Aorta (tissue), 5 donors: Measurements from ENCODE around the gene BST2. TPM values are rescaled to one million over a fixed set of nuclear protein-coding genes. Genes with fewer than 3 reads are reported as not detected.

Source experiments
- ATAC-seq: fragments of 200-7000 bp; cut with Tn5 transposase; one replicate; pipeline ENCODE4 v1.9.1; 2022; ENCODE audit warnings: moderate library complexity; ENCODE audit not compliant: low FRiP score
- DNase-seq, 2 donors: peaks; one replicate each; pipeline ENCODE4 v3.0.0-alpha.2; 2020
- H3K27ac ChIP-seq, 2 donors: one replicate each; pipeline ENCODE4 v1.5.1; 2013; ENCODE audit warnings: low read length in 2 of 2, mild to moderate bottlenecking in 2 of 2, moderate library complexity in 2 of 2, control low read depth in 1 of 2, inconsistent platforms in 1 of 2, low read depth in 1 of 2
- H3K27me3 ChIP-seq, 2 donors: one replicate each; pipeline ENCODE4 v1.6.1; 2013; ENCODE audit warnings: control low read depth in 1 of 2, low read length in 1 of 2, mild to moderate bottlenecking in 1 of 2, moderate library complexity in 1 of 2; ENCODE audit not compliant: insufficient read depth in 2 of 2, control insufficient read depth in 1 of 2
- H3K36me3 ChIP-seq, 2 donors: one replicate each; pipeline ENCODE4 v1.6.1; 2013; ENCODE audit warnings: control low read depth in 1 of 2, low read length in 1 of 2, mild to moderate bottlenecking in 1 of 2; ENCODE audit not compliant: insufficient read depth in 2 of 2, control insufficient read depth in 1 of 2
- H3K4me1 ChIP-seq, 2 donors: one replicate each; pipeline ENCODE4 v1.6.1; 2013; ENCODE audit warnings: low read length in 2 of 2, control low read depth in 1 of 2, mild to moderate bottlenecking in 1 of 2, moderate library complexity in 1 of 2; ENCODE audit not compliant: insufficient read depth in 2 of 2, control insufficient read depth in 1 of 2
- H3K4me3 ChIP-seq, 2 donors: one replicate each; pipeline ENCODE4 v1.5.1; 2013; ENCODE audit warnings: low read length in 2 of 2, control low read depth in 1 of 2, mild to moderate bottlenecking in 1 of 2
- H3K9me3 ChIP-seq: one replicate; pipeline ENCODE4 v1.6.1; 2013; ENCODE audit warnings: mild to moderate bottlenecking, low read length; ENCODE audit not compliant: control insufficient read depth
- WGBS, 2 donors: extraction: QIAGEN DNeasy Blood & Tissue Kit; methylation state at CpG; one replicate each; pipeline ENCODE4 v1.1.7; 2013; 5-methylcytosine and 5-hydroxymethylcytosine counted together
- intact Hi-C, 2 donors: fragments of 100-400 bp; cut with DNase I; formaldehyde crosslinking; loops; one replicate each; pipeline versions ENCODE4 v1.14.2 to v1.15.0; 2022
- polyA plus RNA-seq, 2 donors: library from polyadenylated mRNA; stranded (reverse); fragments of 200-250 nt; gene quantifications; one replicate each; pipeline ENCODE4 v1.2.3, GENCODE V29; 2013
- total RNA-seq, 2 donors: library from RNA; stranded (reverse); fragmentation: NEBNext Ultra II Directional; extraction: Animal tissue kit (Norgen Biotek cat#: 25700); gene quantifications; one replicate each; pipeline ENCODE4 v1.2.1, GENCODE V29; 2021
- donor health status: healthy with polysubstance abuse.
- donor health status: Bipolar disorder and iron deficiency.
- donor health status: DM: no; HTN: no; CAD: no.
- donor health status: DM: no; HTN: no; CAD: no.
- donor health status: DM: yes; HTN: yes; CAD: no.

BST2 gene
- total and polyA plus RNA-seq, 4 donors = 72.0 to 171 (median 115) TPM

DNA sequence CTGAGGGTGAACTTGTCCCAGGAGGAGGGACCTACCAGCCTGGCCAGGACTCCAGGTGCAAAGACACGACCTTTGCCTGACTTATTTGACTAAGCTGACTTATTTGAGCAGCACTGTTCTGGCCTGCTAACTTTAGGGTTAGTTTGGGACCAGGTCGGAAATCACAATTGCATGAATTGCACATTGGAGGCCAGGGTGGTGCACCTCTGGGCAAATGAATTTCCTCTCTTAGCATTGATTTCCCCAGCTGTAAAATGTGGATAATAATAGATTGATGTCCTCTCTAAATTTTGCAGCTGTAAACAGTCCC lies 1.4 kb upstream of the BST2 start:
- H3K36me3 ChIP-seq = no peaks in the 10 kb centered on the region
- 61 to 68% methylated on average over 2 of the region's 2 CpGs for WGBS, 2 donors
- no peaks in the 10 kb centered on the region for H3K4me1 ChIP-seq
- intact Hi-C loops = no loop called here
- ATAC-seq (no peak), DNase-seq (no peak)
- H3K27me3 ChIP-seq = no peaks in the 10 kb centered on the region
- H3K4me3 ChIP-seq = no peak overlapping the region
- H3K9me3 ChIP-seq = no peaks in the 10 kb centered on the region
- no peak overlapping the region for H3K27ac ChIP-seq

DNA sequence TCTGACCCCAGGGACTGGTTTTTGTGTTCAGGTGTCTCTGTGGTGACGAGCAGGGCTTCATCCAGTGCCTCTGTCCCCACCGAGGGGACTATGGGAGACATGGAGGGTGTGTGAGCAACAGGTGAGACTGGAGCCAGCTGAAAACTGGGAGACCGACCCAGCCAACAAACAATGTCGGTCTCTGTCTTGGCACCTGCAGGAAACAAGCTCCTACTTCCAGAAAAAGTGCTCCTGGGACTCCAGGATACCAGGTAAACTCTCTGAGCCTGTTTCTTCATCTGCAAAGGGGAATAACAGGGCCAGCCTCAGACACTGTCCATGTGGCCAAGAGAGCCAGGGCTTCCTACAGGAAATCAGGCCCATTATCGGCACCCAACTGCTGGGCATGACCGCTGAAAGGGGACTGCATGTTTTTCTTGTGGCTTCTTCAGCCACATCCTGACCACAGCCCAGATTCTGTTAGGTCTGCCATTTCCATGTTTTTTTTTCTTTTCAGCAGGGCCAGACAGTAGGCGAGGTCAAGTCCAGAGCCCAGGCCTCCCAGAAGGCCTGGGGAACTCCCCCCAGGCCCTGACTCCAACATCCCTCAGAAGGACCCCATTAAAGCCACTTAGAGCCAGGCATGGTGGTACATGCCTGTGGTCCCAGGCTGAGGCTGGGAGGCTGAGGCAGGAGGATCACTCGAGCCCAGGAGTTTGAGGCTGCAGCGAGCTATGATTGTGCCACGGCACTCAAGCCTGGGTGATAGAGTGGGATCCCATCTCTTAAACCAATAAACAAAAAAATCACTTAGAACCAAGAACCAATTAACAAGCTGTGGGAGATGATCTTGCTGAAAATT lies 836 bp upstream of the BST2 start:
- WGBS, 2 donors = 78 to 79% methylated on average over 10 of the region's 10 CpGs
- no peaks in the 10 kb centered on the region for H3K9me3 ChIP-seq
- H3K4me3 ChIP-seq = no peak overlapping the region
- H3K27ac ChIP-seq = no peak overlapping the region
- intact Hi-C loops = no loop called here
- H3K4me1 ChIP-seq = no peaks in the 10 kb centered on the region
- no peaks in the 10 kb centered on the region for H3K36me3 ChIP-seq
- H3K27me3 ChIP-seq = no peaks in the 10 kb centered on the region
- no peak for DNase-seq
- peak; percentile 11 for ATAC-seq

DNA sequence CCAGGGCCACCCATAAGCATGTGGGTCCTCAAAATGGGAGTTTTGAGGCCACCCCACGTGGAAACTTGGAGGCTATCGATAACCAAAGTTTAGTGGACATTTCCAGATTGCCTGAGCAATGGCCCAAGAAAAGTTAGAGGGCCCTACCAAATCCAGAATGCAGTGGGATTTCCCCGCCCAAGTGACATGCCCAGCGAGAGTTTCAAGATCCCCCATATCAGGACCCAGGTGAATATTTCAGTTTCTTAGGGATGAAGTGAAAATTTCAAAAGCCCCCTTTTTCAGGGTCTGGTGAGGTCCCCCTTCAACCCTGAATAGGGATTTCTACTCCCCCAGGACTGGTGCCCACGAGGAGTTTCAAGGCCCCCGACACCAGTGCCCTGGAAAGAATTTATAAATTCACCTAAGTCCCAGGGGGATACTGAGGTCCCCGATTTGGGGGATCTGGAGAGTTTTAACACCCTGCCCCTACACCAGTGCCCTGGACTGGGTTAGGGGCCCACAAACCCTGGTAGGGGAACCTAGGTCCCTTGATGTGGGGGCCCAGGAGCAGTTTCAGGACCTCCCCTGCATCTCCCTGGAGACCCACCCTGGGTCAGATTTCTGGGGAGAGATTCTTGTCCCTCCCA lies 695 bp downstream of the BST2 start:
- intact Hi-C loops = no loop called here
- DNase-seq = no peak
- H3K27me3 ChIP-seq = no peaks in the 10 kb centered on the region
- WGBS, 2 donors = 87 to 88% methylated on average over 7 of the region's 7 CpGs
- H3K4me1 ChIP-seq = no peaks in the 10 kb centered on the region
- no peaks in the 10 kb centered on the region for H3K9me3 ChIP-seq
- no peak overlapping the region for H3K4me3 ChIP-seq
- no peak overlapping the region for H3K27ac ChIP-seq
- no peaks in the 10 kb centered on the region for H3K36me3 ChIP-seq
- ATAC-seq = no peak

DNA sequence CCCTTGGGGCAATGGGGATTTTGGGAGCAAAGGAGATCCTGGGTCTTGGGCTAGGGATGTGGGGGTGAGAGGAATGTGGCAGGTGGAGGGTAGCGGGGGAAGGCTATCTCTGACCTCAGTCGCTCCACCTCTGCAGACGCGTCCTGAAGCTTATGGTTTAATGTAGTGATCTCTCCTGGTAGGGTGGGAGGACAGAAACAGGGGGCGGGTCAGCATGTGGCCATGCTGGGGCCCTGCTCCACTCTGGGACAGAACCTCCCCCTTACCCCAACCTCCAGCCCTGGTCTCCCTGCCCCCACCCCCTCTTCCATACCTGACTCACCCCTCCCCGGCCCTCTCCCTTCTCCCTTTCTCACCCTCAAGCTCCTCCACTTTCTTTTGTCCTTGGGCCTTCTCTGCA lies 1.4 kb downstream of the BST2 start:
- Histone ChIP-seq H3K4me1 (no peaks in the 10 kb centered on the region), H3K27ac (no peak overlapping the region), H3K4me3 (no peak overlapping the region), H3K9me3 (no peaks in the 10 kb centered on the region), H3K36me3 (no peaks in the 10 kb centered on the region), H3K27me3 (no peaks in the 10 kb centered on the region)
- WGBS, 2 donors = 89 to 90% methylated on average over 6 of the region's 6 CpGs
- intact Hi-C loops = no loop called here
- DNase-seq (no peak), ATAC-seq (no peak)

GRCh38 chr19:17402982-17403855 lies 2.2 kb downstream of the BST2 start:
- Histone ChIP-seq H3K27me3 (no peaks in the 10 kb centered on the region), H3K9me3 (no peaks in the 10 kb centered on the region), H3K36me3 (no peaks in the 10 kb centered on the region), H3K27ac (no peak overlapping the region), H3K4me3 (no peak overlapping the region), H3K4me1 (no peaks in the 10 kb centered on the region)
- WGBS, 2 donors = 42 to 49% methylated on average over 29 to 35 of the region's 36 CpGs
- peak in 1 of 2 donors; percentile 81 for DNase-seq
- peak; percentile 33 for ATAC-seq
- intact Hi-C loops = no loop called here

DNA sequence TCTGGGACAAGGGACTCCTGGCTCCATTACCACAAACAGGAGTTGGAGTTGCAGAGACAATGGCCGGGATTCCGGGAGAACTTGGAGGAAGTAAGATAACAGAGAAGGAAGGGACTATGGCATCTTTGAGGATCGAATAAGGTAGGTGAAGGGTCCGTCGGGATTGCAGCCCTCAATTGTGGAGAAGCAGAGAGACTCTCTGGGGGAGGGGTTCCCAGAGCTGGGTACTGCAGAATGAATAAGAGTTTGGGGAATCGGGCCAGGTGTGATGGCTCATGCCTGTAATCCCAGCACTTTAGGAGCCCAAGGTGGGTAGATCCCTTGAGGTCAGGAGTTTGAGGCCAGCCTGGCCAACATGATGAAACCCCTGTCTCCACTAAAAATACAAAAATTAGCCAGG lies 3.8 kb downstream of the BST2 start:
- Histone ChIP-seq H3K4me3 (no peak overlapping the region), H3K9me3 (no peaks in the 10 kb centered on the region), H3K4me1 (no peaks in the 10 kb centered on the region), H3K27me3 (no peaks in the 10 kb centered on the region), H3K36me3 (no peaks in the 10 kb centered on the region), H3K27ac (no peak overlapping the region)
- 91 to 92% methylated on average over 6 of the region's 6 CpGs for WGBS, 2 donors
- intact Hi-C loops = no loop called here
- DNase-seq (no peak), ATAC-seq (no peak)

GRCh38 chr19:17398902-17399527 lies 6.4 kb downstream of the BST2 start:
- Histone ChIP-seq H3K27me3 (no peaks in the 10 kb centered on the region), H3K4me1 (no peaks in the 10 kb centered on the region), H3K9me3 (no peaks in the 10 kb centered on the region), H3K4me3 (no peak overlapping the region), H3K36me3 (no peaks in the 10 kb centered on the region), H3K27ac (no peak overlapping the region)
- DNase-seq (no peak), ATAC-seq (no peak)
- 76 to 77% methylated on average over 8 of the region's 8 CpGs for WGBS, 2 donors
- intact Hi-C loops = loop anchor here in 1 of 2 donors (5.0 kb wide), 1 partner anchor 68 kb away; no protein-coding TSS in a partner anchor

- DNase-seq (peak; percentile 81 to 88), ATAC-seq (peak; percentile 66)
- 21 to 23% methylated on average over 19 of the region's 19 CpGs for WGBS, 2 donors
- H3K36me3 ChIP-seq = no peaks in the 10 kb centered on the region
- H3K4me3 ChIP-seq = no peak overlapping the region
- intact Hi-C loops = loop anchor here in 1 of 2 donors (5.0 kb wide), 2 partner anchors 72 to 93 kb away; partner anchors contain the start of gene ABHD8
- H3K9me3 ChIP-seq = no peaks in the 10 kb centered on the region
- H3K27me3 ChIP-seq = no peaks in the 10 kb centered on the region
- no peak overlapping the region for H3K27ac ChIP-seq
- no peaks in the 10 kb centered on the region for H3K4me1 ChIP-seq
Measured at GRCh38 chr19:17394891-17395415, 10.5 kb downstream of the BST2 start.
